ENCODE measurements around the gene PLN.

PLN gene

DNA sequence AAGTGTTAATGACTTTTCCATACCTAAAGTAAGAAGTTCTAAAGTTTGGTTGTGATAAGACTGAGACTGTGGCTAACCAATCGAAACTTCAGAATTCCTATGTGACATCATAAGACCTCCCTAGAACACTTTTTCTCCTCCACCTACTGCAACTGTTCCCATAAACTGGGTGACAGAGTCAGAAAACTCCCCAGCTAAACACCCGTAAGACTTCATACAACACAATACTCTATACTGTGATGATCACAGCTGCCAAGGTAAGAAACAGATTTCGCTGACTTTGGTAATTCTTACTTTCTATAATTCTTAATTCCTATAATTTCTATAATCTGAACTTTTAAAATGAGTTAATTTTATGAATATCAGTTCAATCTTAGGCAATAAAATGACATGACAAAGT, at the start of gene PLN:
TSS of gene PLN (plus strand) at position 161 of the 400 bp plus-strand sequence. CDS start 10,626 bp downstream, outside the sequence.
- no peak for DNase-seq (ENCODE audit: low read depth, low spot score)

DNA sequence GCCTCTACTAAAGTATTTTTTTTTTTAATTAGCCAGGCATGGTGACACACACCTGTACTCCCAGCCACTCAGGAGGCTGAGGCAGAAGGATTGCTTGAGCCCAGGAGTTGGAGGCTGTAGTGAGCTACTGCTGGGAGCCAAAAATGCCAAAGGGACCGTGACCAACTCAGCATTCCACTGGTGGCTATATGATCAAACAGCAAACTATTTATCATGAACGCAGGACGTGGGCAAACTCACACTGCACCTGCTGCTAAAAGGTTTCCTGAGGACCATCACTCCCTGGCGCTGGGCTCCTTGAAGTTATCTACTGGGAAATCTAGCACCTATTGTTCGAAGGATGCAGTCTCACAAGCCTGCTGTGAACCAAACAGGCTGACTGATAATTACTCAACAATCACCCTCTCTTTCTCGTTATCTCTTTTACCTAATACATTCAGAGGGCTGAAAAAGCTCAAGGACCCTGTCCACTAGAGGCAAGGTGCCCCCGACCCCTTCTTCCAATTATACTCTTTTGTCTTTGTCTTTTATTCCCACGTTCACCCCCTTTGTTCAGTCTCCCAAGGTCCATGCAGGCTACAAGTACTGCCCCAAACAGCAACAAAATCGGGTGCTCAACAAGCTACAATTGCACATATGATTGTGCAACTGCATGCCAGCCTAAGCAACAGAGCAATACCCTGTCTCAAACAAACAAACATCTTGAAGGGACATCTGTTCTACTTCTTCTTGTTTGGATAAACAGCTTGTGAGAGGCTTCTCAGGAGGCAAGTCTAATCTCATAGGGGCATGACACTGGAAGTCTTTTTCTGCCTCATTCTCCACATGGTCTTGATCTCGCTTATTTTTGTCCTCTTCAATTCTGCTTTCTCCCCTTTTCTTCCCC, 47.7 kb upstream of the PLN start:
- DNase-seq (ENCODE audit: low read depth, low spot score), result no peak

GRCh38 chr6:118501099-118501498, 47.0 kb upstream of the PLN start:
- no peak for DNase-seq (ENCODE audit: low read depth, low spot score)

DNA sequence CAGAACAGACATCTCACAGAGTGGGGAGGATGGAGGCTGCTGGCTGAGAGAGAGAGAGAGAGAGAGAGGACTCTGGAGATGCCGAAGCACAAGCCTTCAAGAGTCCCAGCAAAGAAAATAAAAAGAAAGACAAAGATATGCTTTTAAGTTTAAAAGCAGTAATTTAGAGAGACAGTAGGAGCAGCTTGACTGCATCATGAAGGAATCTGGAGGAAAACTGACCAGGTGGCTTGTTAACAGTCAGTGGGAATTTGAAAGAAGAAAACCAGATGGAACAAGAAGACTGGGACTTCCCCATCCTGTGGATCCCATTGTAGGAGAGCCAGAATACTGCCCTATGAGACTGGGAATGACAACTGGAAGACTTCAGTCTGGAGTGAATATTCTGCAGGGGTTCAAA, 46.3 kb upstream of the PLN start:
- DNase-seq (ENCODE audit: low read depth, low spot score), result no peak

DNA sequence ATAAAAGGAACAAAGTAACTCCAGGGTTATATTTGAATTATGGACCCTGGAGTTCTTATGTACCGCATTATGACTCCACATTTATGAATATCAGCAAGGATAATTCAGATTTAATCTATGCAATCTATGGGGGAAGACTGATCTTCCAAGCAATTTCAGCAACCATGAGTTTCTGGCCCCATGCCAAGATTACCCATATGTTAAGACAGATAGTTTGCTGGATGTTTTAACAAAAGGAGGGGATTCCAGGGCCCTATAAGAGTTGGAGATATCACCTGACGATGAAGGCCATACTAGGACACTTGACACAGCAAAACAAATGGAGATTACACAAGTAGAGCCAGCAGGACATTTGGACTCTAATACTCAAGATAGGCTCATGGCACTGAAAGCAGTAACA, 45.9 kb upstream of the PLN start:
- DNase-seq (ENCODE audit: low read depth, low spot score), result no peak

DNA sequence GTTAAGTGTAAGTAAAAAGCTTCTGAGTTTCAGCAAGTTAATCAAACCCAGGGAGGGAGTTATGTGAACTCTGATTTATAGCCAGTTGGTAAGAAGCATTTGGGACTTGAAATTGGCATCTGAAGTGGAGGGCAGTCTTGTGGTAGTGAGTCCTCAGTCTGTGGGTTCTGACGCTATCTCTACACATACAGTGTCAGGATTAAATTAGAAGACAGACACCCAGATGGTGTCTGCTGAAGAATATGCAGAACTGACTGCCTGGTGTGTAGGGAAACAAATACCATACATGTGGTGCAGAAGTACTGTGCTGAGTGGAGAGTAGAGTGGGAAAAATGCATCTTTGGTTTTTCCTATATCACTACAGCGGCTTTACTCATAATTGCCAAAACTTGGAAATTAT, 43.5 kb upstream of the PLN start:
- no peak for DNase-seq (ENCODE audit: low read depth, low spot score)

GRCh38 chr6:118505656-118506055, 42.4 kb upstream of the PLN start:
- DNase-seq (ENCODE audit: low read depth, low spot score), result no peak

GRCh38 chr6:118506071-118506638, 41.9 kb upstream of the PLN start:
- DNase-seq (ENCODE audit: low read depth, low spot score), result no peak

DNA sequence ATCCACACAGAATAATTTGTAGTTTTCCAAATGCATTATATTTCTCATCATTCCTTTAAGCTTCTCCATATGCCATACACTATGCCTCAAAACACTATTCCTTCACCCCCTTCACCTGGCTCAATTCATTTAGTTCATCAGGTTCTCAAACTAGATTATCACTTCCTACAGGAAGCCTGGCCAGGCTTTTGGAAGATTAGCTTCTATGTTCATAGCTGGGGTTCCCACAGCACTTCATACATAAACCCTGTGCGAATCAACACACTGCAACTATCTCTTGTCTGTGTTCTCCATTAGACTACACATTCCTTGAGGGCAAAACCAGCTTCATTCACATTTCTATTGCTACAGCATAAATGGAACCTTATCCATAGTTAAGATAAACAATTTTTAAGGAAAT, 40.5 kb upstream of the PLN start:
- DNase-seq (ENCODE audit: low read depth, low spot score), result no peak

- peak; percentile 31 for DNase-seq (ENCODE audit: low read depth, low spot score)
Observed at GRCh38 chr6:118509009-118509617, 39.0 kb upstream of the PLN start.

DNA sequence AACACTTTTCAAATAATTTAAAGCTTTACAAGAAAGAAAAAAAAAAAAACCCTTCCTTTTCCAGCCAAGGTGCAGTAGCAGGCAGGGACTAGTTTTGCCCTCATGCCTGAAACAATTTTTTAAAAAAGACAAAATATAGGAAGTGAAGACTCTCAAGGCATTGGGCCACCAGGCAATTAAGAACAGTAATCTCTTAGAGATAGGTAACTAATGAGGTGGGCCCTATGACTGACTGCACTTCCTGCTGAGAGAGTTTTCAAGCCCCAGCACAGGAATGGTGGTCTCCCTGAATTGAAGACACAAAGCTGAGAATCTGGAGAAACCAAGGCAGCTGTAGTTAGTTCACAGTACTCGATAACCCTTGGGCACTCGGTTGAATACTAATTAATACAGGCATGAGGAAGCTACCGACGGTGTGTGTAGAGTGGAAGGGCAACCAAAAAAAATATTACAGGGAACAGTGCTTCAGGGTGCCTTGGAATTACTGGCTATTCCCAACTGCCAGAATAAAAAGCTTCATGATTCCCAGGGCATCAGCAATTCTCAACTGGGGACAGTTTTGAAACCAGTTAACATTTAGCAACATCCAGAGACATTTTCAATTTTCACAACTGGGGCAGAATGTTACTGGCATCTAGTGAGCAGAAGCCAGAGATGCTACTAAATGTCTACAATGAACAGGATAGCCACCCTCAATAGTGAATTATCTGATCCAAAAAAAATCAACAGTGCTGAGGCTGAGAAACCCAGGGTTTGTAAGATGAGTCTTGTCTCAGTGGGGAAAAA, 36.0 kb upstream of the PLN start:
- DNase-seq (ENCODE audit: low read depth, low spot score), result no peak

- DNase-seq (ENCODE audit: low read depth, low spot score), result no peak
Observed at GRCh38 chr6:118514689-118515088, 33.4 kb upstream of the PLN start.

- DNase-seq (ENCODE audit: low read depth, low spot score), result no peak
Observed at GRCh38 chr6:118522422-118522821, 25.7 kb upstream of the PLN start.

- DNase-seq (ENCODE audit: low read depth, low spot score), result no peak
Observed at GRCh38 chr6:118523216-118523615, 24.9 kb upstream of the PLN start.

DNA sequence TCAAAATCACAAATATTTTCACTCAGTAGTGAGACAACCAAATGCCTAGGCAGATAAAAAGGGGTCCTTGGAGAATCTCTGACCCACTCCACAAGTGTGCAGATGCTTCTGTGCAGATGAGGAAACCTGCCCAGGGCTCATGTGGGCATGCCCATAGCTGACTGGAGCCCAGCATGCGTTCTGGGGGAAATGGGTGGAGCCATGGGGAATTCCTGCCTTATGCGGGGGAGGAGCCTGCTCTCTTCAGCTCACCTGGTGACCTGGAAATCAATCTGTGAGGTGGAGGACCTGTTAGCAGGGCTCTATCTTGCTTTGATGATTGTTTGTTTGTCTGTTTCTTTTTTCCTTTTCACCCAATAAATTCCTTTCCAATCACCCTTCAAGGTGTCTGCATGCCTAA, 23.4 kb upstream of the PLN start:
- no peak for DNase-seq (ENCODE audit: low read depth, low spot score)

GRCh38 chr6:118525913-118526780, 21.9 kb upstream of the PLN start:
- DNase-seq (ENCODE audit: low read depth, low spot score), result no peak

- no peak for DNase-seq (ENCODE audit: low read depth, low spot score)
Observed at GRCh38 chr6:118528129-118528528, 20.0 kb upstream of the PLN start.

- DNase-seq (ENCODE audit: low read depth, low spot score), result no peak
Observed at GRCh38 chr6:118529756-118530155, 18.3 kb upstream of the PLN start.

DNA sequence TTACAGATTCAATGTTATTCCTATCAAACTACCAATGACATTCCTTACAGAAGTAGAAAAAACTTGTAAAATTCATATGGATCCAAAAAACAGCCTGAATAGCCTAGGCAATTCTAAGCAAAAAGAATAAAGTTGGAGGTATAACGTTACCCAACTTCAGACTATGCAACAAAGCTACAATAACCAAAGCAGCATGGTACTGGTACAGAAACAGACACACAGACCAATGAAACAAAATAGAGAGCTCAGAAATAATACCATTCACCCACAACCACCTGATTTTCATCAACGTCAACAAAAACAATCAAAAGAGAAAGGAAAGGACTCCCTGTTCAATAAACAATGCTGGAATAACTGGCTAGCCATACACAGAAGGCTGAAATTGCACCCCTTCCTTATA, 17.2 kb upstream of the PLN start:
- no peak for DNase-seq (ENCODE audit: low read depth, low spot score)

GRCh38 chr6:118535176-118535844, 12.8 kb upstream of the PLN start:
- DNase-seq (ENCODE audit: low read depth, low spot score), result no peak

GRCh38 chr6:118536478-118536877, 11.6 kb upstream of the PLN start:
- DNase-seq (ENCODE audit: low read depth, low spot score), result no peak
